ENCODE results near the gene TMCO2.

DNA sequence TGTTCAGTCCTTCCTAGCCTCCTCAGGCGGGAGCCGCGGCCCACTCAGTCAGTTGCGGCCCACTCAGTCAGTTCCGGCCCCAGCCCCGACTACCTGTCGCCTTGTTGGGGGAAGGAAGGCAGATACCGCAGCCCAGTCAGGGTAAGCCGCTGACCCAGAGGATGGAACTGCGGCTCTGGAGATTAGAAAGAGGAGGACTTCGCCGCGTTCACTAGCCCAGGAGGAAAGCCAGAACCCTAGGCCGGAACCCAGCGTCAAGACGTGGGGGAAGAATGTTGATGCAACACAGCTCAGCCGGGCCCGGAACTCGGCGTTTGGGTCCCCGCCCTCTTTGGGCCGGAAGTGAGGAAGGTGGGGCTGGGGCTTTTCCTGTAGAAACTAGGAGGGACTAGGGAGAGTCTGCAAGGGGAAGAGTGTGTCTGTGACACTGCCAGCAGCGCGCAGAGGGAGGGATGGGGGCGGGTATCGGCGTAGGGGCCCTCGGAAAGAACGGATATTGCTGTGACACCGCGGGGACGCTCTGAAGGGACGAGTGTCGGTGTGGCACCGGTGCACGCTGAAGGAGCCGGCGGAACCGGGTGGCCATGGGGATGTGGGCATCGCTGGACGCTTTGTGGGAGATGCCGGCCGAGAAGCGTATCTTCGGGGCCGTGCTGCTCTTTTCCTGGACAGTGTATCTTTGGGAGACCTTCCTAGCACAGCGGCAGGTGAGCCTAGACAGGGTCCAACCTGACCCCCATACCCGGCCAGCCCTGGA is 10.1 kb downstream of the TMCO2 start, which contains the start of gene ZMPSTE24:
- TF ChIP-seq, protein P1, sequence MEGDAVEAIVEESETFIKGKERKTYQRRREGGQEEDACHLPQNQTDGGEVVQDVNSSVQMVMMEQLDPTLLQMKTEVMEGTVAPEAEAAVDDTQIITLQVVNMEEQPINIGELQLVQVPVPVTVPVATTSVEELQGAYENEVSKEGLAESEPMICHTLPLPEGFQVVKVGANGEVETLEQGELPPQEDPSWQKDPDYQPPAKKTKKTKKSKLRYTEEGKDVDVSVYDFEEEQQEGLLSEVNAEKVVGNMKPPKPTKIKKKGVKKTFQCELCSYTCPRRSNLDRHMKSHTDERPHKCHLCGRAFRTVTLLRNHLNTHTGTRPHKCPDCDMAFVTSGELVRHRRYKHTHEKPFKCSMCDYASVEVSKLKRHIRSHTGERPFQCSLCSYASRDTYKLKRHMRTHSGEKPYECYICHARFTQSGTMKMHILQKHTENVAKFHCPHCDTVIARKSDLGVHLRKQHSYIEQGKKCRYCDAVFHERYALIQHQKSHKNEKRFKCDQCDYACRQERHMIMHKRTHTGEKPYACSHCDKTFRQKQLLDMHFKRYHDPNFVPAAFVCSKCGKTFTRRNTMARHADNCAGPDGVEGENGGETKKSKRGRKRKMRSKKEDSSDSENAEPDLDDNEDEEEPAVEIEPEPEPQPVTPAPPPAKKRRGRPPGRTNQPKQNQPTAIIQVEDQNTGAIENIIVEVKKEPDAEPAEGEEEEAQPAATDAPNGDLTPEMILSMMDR (conservative IDR thresholded peaks at IDR 0.05 in 1 of 2, IDR thresholded peaks at IDR 0.05 in 1 of 2; ENCODE audit: extremely low read depth in 1 of 2, insufficient read depth in 1 of 2, low read depth in 1 of 2, low read length in 2 of 2): no peak
- no peak for TF ChIP-seq EZH2 (IDR thresholded peaks at IDR 0.05; ENCODE audit: borderline replicate concordance, low read length)

Measured in mammary epithelial cell (primary cell).